ENCODE measurements around the gene SSBP2.

- TF ChIP-seq, protein P1, sequence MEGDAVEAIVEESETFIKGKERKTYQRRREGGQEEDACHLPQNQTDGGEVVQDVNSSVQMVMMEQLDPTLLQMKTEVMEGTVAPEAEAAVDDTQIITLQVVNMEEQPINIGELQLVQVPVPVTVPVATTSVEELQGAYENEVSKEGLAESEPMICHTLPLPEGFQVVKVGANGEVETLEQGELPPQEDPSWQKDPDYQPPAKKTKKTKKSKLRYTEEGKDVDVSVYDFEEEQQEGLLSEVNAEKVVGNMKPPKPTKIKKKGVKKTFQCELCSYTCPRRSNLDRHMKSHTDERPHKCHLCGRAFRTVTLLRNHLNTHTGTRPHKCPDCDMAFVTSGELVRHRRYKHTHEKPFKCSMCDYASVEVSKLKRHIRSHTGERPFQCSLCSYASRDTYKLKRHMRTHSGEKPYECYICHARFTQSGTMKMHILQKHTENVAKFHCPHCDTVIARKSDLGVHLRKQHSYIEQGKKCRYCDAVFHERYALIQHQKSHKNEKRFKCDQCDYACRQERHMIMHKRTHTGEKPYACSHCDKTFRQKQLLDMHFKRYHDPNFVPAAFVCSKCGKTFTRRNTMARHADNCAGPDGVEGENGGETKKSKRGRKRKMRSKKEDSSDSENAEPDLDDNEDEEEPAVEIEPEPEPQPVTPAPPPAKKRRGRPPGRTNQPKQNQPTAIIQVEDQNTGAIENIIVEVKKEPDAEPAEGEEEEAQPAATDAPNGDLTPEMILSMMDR (IDR thresholded peaks at IDR 0.05): no peak
- TF ChIP-seq POLR2AphosphoS5 (IDR thresholded peaks at IDR 0.05): no peak
Measured at GRCh38 chr5:81371354-81371876, 379.5 kb downstream of the SSBP2 start.
